ENCODE measurements around the gene PPP2R5A. TPM values are rescaled to one million over a fixed set of nuclear protein-coding genes. Genes with fewer than 3 reads are reported as not detected.
A peak's percentile ranks its signal among the peaks of the same experiment; 100 is the strongest.

PPP2R5A gene
- polyA plus RNA-seq, 3 donors, result 28.1 to 38.4 (median 31.1) TPM

DNA sequence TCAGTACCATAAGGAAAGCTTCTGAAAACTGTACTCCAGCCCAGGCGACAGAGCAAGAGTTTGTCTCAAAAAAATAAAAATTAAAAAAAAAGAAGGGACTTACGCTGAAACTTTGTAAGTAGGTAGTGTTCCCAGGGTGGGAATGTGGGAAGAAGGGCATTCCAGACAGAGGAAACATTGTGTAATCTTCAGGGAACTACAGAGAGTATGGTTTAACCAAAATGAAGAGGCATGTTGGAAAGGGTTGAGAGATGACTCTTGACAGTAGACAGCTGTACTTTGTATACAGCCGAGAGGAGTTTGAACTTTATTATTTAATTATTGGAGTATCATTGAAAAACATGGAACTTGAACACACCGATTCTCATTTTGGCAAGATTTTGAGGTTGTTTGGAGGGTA, 43.0 kb downstream of the PPP2R5A start:
- Mint-ChIP-seq H3K4me1 (no peaks in the 10 kb centered on the region), H3K4me3 (no peak overlapping the region), H3K27ac (peak overlapping the region in 2 of 7 donors; percentile 1 to 26), H3K27me3 (ENCODE audit: low read depth in 3 of 3) (no peaks in the 10 kb centered on the region), H3K36me3 (peaks cover 14 to 26% of the 10 kb centered on the region in 2 donors), H3K9me3 (peaks cover 0 to 1% (median 0%) of the 10 kb centered on the region in 7 donors)
- Histone ChIP-seq H3K9ac (ENCODE audit: insufficient read depth, low read length, poor library complexity, severe bottlenecking) (no peak overlapping the region), H3K27ac (ENCODE audit: low read depth in 1 of 2, low read length in 2 of 2) (no peak overlapping the region), H3K36me3 (replicated peaks in 1 of 2; ENCODE audit: control insufficient read depth in 1 of 2, insufficient read depth in 2 of 2, low read length in 2 of 2) (peaks cover 26 to 40% of the 10 kb centered on the region in 2 donors), H3K4me1 (ENCODE audit: control insufficient read depth in 1 of 2, insufficient read depth in 2 of 2, low read length in 2 of 2) (no peaks in the 10 kb centered on the region), H3K27me3 (ENCODE audit: control insufficient read depth in 2 of 2, insufficient read depth in 2 of 2, low read length in 2 of 2) (no peaks in the 10 kb centered on the region), H3K9me3 (replicated peaks in 1 of 2; ENCODE audit: control insufficient read depth in 1 of 2, insufficient read depth in 1 of 2, low read length in 2 of 2) (no peaks in the 10 kb centered on the region), H3K4me3 (replicated peaks in 1 of 3; ENCODE audit: low read depth in 2 of 3, low read length in 3 of 3) (no peak overlapping the region), H3K4me2 (replicated peaks; ENCODE audit: extremely low read depth, low read length, poor library complexity, severe bottlenecking) (no peak overlapping the region), H3K79me2 (ENCODE audit: insufficient read depth, low read length) (peaks cover 94% of the 10 kb centered on the region), H2AFZ (ENCODE audit: insufficient read depth, low read depth, low read length, poor library complexity, severe bottlenecking) (no peak overlapping the region), H4K20me1 (ENCODE audit: insufficient read depth, low read length) (peaks cover 100% of the 10 kb centered on the region)
- intact Hi-C loops (cut with micrococcal nuclease), result no loop called here
- TF ChIP-seq, protein P1, sequence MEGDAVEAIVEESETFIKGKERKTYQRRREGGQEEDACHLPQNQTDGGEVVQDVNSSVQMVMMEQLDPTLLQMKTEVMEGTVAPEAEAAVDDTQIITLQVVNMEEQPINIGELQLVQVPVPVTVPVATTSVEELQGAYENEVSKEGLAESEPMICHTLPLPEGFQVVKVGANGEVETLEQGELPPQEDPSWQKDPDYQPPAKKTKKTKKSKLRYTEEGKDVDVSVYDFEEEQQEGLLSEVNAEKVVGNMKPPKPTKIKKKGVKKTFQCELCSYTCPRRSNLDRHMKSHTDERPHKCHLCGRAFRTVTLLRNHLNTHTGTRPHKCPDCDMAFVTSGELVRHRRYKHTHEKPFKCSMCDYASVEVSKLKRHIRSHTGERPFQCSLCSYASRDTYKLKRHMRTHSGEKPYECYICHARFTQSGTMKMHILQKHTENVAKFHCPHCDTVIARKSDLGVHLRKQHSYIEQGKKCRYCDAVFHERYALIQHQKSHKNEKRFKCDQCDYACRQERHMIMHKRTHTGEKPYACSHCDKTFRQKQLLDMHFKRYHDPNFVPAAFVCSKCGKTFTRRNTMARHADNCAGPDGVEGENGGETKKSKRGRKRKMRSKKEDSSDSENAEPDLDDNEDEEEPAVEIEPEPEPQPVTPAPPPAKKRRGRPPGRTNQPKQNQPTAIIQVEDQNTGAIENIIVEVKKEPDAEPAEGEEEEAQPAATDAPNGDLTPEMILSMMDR (IDR thresholded peaks at IDR 0.05), result no peak
- no peak for DNase-seq
- 96% methylated on average over 3 of the region's 4 CpGs for WGBS (ENCODE audit: insufficient coverage)

DNA sequence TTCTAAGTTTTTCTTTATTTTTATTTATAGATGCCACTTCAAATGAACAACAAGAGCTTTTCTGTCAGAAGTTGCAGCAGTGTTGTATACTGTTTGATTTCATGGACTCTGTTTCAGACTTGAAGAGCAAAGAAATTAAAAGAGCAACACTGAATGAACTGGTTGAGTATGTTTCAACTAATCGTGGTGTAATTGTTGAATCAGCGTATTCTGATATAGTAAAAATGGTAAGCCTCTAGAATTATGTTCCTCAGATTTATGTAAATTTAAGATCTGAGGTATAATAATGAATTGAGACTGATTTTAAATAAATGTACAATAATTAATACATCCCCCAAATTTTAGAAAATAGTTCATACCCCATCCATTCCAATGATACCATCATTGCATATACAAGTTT, 43.9 kb downstream of the PPP2R5A start:
- Histone ChIP-seq H3K9ac (ENCODE audit: insufficient read depth, low read length, poor library complexity, severe bottlenecking) (no peak overlapping the region), H3K27me3 (ENCODE audit: control insufficient read depth in 2 of 2, insufficient read depth in 2 of 2, low read length in 2 of 2) (no peaks in the 10 kb centered on the region), H3K4me2 (replicated peaks; ENCODE audit: extremely low read depth, low read length, poor library complexity, severe bottlenecking) (no peak overlapping the region), H2AFZ (ENCODE audit: insufficient read depth, low read depth, low read length, poor library complexity, severe bottlenecking) (no peak overlapping the region), H3K9me3 (replicated peaks in 1 of 2; ENCODE audit: control insufficient read depth in 1 of 2, insufficient read depth in 1 of 2, low read length in 2 of 2) (no peaks in the 10 kb centered on the region), H3K36me3 (replicated peaks in 1 of 2; ENCODE audit: control insufficient read depth in 1 of 2, insufficient read depth in 2 of 2, low read length in 2 of 2) (peaks cover 34 to 49% of the 10 kb centered on the region in 2 donors), H4K20me1 (ENCODE audit: insufficient read depth, low read length) (peaks cover 100% of the 10 kb centered on the region), H3K4me1 (ENCODE audit: control insufficient read depth in 1 of 2, insufficient read depth in 2 of 2, low read length in 2 of 2) (no peaks in the 10 kb centered on the region), H3K79me2 (ENCODE audit: insufficient read depth, low read length) (peaks cover 90% of the 10 kb centered on the region), H3K27ac (ENCODE audit: low read depth in 1 of 2, low read length in 2 of 2) (no peak overlapping the region), H3K4me3 (replicated peaks in 1 of 3; ENCODE audit: low read depth in 2 of 3, low read length in 3 of 3) (no peak overlapping the region)
- no CpG with 5 or more reads among the region's 2 CpGs for WGBS (ENCODE audit: insufficient coverage)
- DNase-seq, result no peak
- H3K27me3 Mint-ChIP-seq (ENCODE audit: low read depth in 3 of 3), result no peaks in the 10 kb centered on the region
- peaks cover 0 to 1% (median 0%) of the 10 kb centered on the region in 7 donors for H3K9me3 Mint-ChIP-seq
- H3K4me3 Mint-ChIP-seq, result no peak overlapping the region
- TF ChIP-seq, protein P1 (IDR thresholded peaks at IDR 0.05), result no peak
- intact Hi-C loops (cut with micrococcal nuclease), result no loop called here
- no peak overlapping the region for H3K27ac Mint-ChIP-seq
- H3K36me3 Mint-ChIP-seq, result peaks cover 21 to 34% of the 10 kb centered on the region in 2 donors
- no peaks in the 10 kb centered on the region for H3K4me1 Mint-ChIP-seq
